Measurements from ENCODE around the gene PGS1. TPM values are rescaled to one million over a fixed set of nuclear protein-coding genes. Genes with fewer than 3 reads are reported as not detected.
"Not testable (repeated sequence)": the region's sequence is repeated elsewhere in the genome, so short reads cannot be mapped to it uniquely, and the experiment has no call there.

Gene PGS1
- total and polyA plus RNA-seq, 5 donors from 2014 or later = 29.6 to 50.1 (median 32.3) TPM

DNA sequence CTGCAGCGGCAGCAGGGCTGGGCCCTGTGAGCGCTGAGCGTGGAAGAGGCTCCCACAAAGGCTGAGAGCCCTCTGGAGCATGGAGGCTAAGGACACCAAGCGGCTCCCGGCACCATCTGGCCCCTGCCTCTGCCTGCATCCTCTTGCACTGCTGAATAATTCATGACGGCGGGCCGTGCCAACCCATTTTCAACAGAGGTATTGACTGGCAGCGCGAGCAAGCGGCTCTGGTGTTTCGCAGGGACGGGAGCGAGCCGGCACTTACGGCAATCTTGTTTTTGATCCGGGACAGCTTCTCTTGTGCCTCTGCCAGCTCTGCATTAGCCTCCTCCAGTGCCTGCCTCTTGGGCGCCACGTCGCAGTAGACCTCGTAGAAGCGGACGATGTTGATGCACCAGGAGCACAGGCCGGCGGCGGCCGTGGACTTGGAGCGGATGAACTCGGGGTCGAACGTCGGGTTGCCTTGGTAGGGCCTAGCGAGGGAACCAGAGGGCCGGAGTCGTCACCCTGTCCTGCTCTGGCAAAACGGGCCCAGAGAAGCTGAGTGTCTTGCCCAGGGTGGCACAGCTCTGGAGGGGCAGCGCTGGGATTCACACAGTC, 80.4 kb downstream of the PGS1 start:
- Histone ChIP-seq H3K9me3 (ENCODE audit: control insufficient read depth in 2 of 2, low read length in 2 of 2) (no peaks in the 10 kb centered on the region), H3K4me1 (ENCODE audit: control insufficient read depth, insufficient read depth, low read length, poor library complexity, severe bottlenecking) (no peaks in the 10 kb centered on the region), H3K27ac (ENCODE audit: insufficient read depth, low read length, poor library complexity, severe bottlenecking) (no peak overlapping the region), H3K4me3 (ENCODE audit: low read depth, low read length) (no peak overlapping the region), H3K36me3 (ENCODE audit: control insufficient read depth, insufficient read depth, low read length) (no peaks in the 10 kb centered on the region), H3K27me3 (ENCODE audit: control insufficient read depth, insufficient read depth, low read length) (no peaks in the 10 kb centered on the region)
- no peaks in the 10 kb centered on the region for H3K36me3 Mint-ChIP-seq
- H3K9me3 Mint-ChIP-seq = no peaks in the 10 kb centered on the region
- H3K4me3 Mint-ChIP-seq = no peak overlapping the region
- H3K27ac Mint-ChIP-seq = no peak overlapping the region
- DNase-seq = no peak
- no peaks in the 10 kb centered on the region for H3K4me1 Mint-ChIP-seq
- no peak for ATAC-seq (ENCODE audit: low read depth in 2 of 2)
- H3K27me3 Mint-ChIP-seq = no peaks in the 10 kb centered on the region

DNA sequence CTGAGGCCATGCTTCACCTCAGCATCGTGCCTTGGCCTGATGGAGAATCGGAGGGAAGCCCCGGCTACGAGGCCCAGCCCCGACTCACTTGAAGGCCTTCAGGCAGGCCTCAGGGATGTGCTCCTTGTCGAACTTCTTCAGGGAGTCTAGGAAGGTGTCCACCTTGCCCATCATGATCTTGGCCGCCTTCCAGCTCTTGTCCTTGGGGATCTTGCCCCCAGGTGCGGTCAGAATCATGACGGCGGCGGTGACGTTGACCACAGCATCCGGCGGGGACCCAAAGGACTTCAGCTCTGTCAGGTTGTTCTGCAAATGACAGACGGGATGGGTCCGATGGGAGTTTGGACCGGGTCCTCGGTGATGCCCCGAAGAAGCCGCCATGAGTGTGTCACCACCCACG, 81.2 kb downstream of the PGS1 start:
- Histone ChIP-seq H3K27ac (ENCODE audit: insufficient read depth, low read length, poor library complexity, severe bottlenecking) (no peak overlapping the region), H3K9me3 (ENCODE audit: control insufficient read depth in 2 of 2, low read length in 2 of 2) (no peaks in the 10 kb centered on the region), H3K27me3 (ENCODE audit: control insufficient read depth, insufficient read depth, low read length) (no peaks in the 10 kb centered on the region), H3K36me3 (ENCODE audit: control insufficient read depth, insufficient read depth, low read length) (no peaks in the 10 kb centered on the region), H3K4me1 (ENCODE audit: control insufficient read depth, insufficient read depth, low read length, poor library complexity, severe bottlenecking) (no peaks in the 10 kb centered on the region), H3K4me3 (ENCODE audit: low read depth, low read length) (no peak overlapping the region)
- DNase-seq = no peak
- H3K4me1 Mint-ChIP-seq = no peaks in the 10 kb centered on the region
- H3K9me3 Mint-ChIP-seq = no peaks in the 10 kb centered on the region
- H3K27ac Mint-ChIP-seq = no peak overlapping the region
- no peaks in the 10 kb centered on the region for H3K27me3 Mint-ChIP-seq
- ATAC-seq (ENCODE audit: low read depth in 2 of 2) = no peak
- H3K4me3 Mint-ChIP-seq = no peak overlapping the region
- no peaks in the 10 kb centered on the region for H3K36me3 Mint-ChIP-seq

DNA sequence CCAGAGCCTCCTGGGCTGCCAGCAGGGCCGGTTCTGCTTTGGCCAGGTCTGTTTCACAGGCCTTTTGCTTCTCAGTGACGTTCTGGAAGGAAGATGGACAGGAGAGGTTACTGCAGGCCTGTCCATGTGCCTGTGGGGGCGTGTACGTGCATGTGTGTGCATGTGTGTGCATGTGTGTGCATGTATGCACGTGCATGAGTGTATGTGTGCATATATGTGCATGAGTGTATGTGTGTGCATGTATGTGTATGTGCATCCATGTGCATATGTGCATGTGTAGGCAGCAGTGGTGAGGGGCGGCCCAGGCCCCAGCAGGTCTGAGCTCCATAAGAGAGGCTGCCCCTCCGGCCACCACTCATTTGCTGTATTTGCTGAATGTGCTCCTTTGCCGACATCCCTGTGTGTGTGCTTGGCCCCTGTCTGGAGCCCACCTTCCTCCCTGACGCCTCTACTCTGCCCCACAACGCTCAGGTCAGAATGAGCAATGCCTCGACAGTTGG, 81.8 kb downstream of the PGS1 start:
- H3K36me3 Mint-ChIP-seq = no peaks in the 10 kb centered on the region
- H3K4me3 Mint-ChIP-seq = no peak overlapping the region
- no peaks in the 10 kb centered on the region for H3K9me3 Mint-ChIP-seq
- no peak overlapping the region for H3K27ac Mint-ChIP-seq
- H3K27me3 Mint-ChIP-seq = no peaks in the 10 kb centered on the region
- ATAC-seq (ENCODE audit: low read depth in 2 of 2) (no peak), DNase-seq (no peak)
- H3K4me1 Mint-ChIP-seq = no peaks in the 10 kb centered on the region
- Histone ChIP-seq H3K27ac (ENCODE audit: insufficient read depth, low read length, poor library complexity, severe bottlenecking) (no peak overlapping the region), H3K4me1 (ENCODE audit: control insufficient read depth, insufficient read depth, low read length, poor library complexity, severe bottlenecking) (no peaks in the 10 kb centered on the region), H3K9me3 (ENCODE audit: control insufficient read depth in 2 of 2, low read length in 2 of 2) (no peaks in the 10 kb centered on the region), H3K4me3 (ENCODE audit: low read depth, low read length) (no peak overlapping the region), H3K36me3 (ENCODE audit: control insufficient read depth, insufficient read depth, low read length) (no peaks in the 10 kb centered on the region), H3K27me3 (ENCODE audit: control insufficient read depth, insufficient read depth, low read length) (no peaks in the 10 kb centered on the region)

DNA sequence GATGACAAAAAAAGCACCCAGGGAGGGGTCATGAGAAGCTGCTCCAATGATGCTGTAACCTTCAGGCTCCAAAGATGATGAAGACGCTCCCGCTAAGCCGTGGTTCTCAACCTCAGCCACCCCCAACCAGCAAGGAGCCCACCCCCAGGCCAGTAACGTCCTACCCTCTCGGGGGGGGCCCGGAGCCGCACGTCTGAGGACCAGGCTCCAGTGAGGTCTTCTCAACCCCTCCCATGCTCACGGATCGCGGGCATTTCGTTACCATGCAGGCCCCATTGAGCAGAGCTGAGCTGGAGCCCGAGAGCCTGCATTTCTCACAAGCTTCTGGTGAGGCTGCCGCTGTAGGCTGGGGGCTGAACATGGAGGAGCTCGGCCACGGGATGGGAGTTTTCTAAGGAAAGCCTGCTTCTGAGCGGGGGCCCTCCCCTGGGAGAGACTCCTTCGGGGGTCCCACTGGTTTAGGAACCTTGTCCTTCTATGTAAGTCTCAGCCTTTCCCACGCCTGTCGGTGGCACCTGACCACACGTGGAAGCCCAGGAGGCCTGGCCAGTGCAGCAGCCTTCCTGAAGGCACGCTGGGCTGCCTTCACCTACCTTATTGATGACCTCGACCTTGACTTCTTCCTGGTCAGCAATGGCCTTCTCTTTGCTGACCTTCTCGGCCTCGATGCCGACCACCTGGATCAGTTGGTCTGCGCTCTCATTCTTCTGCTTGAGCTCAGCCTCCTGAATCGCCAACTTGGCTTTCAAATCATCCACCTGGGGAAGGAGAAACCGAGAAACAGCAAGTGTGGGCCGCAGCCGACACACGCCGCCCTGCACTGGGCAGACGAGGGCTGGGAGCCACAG, 82.7 kb downstream of the PGS1 start:
- H3K9me3 Mint-ChIP-seq = no peaks in the 10 kb centered on the region
- no peak overlapping the region for H3K27ac Mint-ChIP-seq
- no peaks in the 10 kb centered on the region for H3K27me3 Mint-ChIP-seq

DNA sequence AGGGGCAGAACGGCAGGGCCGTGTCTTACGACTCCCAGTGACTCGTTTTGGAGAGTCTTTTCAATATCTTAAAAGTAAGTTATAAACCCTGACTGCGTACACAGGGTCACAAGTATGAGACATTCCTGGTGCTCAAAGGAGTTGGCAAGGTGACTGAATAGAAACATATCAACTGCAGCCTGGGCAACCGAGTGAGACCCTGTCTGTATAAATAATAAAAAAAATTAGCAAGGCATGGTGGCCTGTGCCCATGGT, 83.3 kb downstream of the PGS1 start:
- no peak for ATAC-seq (ENCODE audit: low read depth in 2 of 2)
- Mint-ChIP-seq H3K27ac (no peak overlapping the region), H3K4me3 (no peak overlapping the region)

More for the DNA sequence above, 82.7 kb downstream of the PGS1 start:
- no peak for DNase-seq
- H3K4me3 ChIP-seq (ENCODE audit: low read depth, low read length) = no peak overlapping the region
- Mint-ChIP-seq H3K4me3 (no peak overlapping the region), H3K4me1 (no peaks in the 10 kb centered on the region), H3K36me3 (no peaks in the 10 kb centered on the region)
- no peaks in the 10 kb centered on the region for H3K9me3 ChIP-seq (ENCODE audit: control insufficient read depth in 2 of 2, low read length in 2 of 2)
- ATAC-seq (ENCODE audit: low read depth in 2 of 2) = no peak
- no peaks in the 10 kb centered on the region for H3K4me1 ChIP-seq (ENCODE audit: control insufficient read depth, insufficient read depth, low read length, poor library complexity, severe bottlenecking)
- no peaks in the 10 kb centered on the region for H3K36me3 ChIP-seq (ENCODE audit: control insufficient read depth, insufficient read depth, low read length)
- H3K27ac ChIP-seq (ENCODE audit: insufficient read depth, low read length, poor library complexity, severe bottlenecking) = no peak overlapping the region
- no peaks in the 10 kb centered on the region for H3K27me3 ChIP-seq (ENCODE audit: control insufficient read depth, insufficient read depth, low read length)

DNA sequence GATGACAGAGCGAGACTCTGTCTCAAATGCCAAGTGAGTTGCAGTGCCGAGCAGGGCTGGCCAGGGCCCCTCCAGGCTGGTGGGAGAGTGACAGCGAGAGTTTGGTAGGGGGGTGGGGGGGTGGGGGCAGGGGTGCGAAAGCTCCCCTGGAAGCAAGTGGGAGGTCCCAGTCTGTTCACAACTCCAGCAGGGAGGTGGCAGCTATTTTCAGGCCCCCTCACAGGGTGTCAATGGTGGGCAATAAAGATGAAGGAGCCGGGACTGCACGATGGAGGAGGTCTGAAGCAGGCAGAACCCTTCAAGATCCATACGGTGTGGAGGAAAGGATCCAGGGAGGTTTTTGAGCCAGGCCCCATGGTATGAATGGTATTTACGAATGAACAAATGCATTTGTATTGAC, 83.7 kb downstream of the PGS1 start:
- ATAC-seq (ENCODE audit: low read depth in 2 of 2) (no peak), DNase-seq (no peak)
- Histone ChIP-seq H3K27ac (ENCODE audit: insufficient read depth, low read length, poor library complexity, severe bottlenecking) (no peak overlapping the region), H3K4me1 (ENCODE audit: control insufficient read depth, insufficient read depth, low read length, poor library complexity, severe bottlenecking) (no peaks in the 10 kb centered on the region), H3K4me3 (ENCODE audit: low read depth, low read length) (no peak overlapping the region), H3K27me3 (ENCODE audit: control insufficient read depth, insufficient read depth, low read length) (no peaks in the 10 kb centered on the region), H3K36me3 (ENCODE audit: control insufficient read depth, insufficient read depth, low read length) (no peaks in the 10 kb centered on the region), H3K9me3 (ENCODE audit: control insufficient read depth in 2 of 2, low read length in 2 of 2) (no peaks in the 10 kb centered on the region)
- no peaks in the 10 kb centered on the region for H3K4me1 Mint-ChIP-seq
- no peak overlapping the region for H3K4me3 Mint-ChIP-seq
- H3K36me3 Mint-ChIP-seq = no peaks in the 10 kb centered on the region
- H3K9me3 Mint-ChIP-seq = no peaks in the 10 kb centered on the region
- H3K27me3 Mint-ChIP-seq = no peaks in the 10 kb centered on the region
- no peak overlapping the region for H3K27ac Mint-ChIP-seq

More for the DNA sequence above, 83.3 kb downstream of the PGS1 start:
- H3K27me3 ChIP-seq (ENCODE audit: control insufficient read depth, insufficient read depth, low read length) = no peaks in the 10 kb centered on the region
- H3K4me3 ChIP-seq (ENCODE audit: low read depth, low read length) = no peak overlapping the region
- no peak overlapping the region for H3K27ac ChIP-seq (ENCODE audit: insufficient read depth, low read length, poor library complexity, severe bottlenecking)
- DNase-seq = no peak
- H3K36me3 Mint-ChIP-seq = no peaks in the 10 kb centered on the region
- H3K9me3 ChIP-seq (ENCODE audit: control insufficient read depth in 2 of 2, low read length in 2 of 2) = no peaks in the 10 kb centered on the region
- H3K4me1 ChIP-seq (ENCODE audit: control insufficient read depth, insufficient read depth, low read length, poor library complexity, severe bottlenecking) = no peaks in the 10 kb centered on the region
- no peaks in the 10 kb centered on the region for H3K9me3 Mint-ChIP-seq
- no peaks in the 10 kb centered on the region for H3K27me3 Mint-ChIP-seq
- no peaks in the 10 kb centered on the region for H3K36me3 ChIP-seq (ENCODE audit: control insufficient read depth, insufficient read depth, low read length)
- H3K4me1 Mint-ChIP-seq = no peaks in the 10 kb centered on the region

DNA sequence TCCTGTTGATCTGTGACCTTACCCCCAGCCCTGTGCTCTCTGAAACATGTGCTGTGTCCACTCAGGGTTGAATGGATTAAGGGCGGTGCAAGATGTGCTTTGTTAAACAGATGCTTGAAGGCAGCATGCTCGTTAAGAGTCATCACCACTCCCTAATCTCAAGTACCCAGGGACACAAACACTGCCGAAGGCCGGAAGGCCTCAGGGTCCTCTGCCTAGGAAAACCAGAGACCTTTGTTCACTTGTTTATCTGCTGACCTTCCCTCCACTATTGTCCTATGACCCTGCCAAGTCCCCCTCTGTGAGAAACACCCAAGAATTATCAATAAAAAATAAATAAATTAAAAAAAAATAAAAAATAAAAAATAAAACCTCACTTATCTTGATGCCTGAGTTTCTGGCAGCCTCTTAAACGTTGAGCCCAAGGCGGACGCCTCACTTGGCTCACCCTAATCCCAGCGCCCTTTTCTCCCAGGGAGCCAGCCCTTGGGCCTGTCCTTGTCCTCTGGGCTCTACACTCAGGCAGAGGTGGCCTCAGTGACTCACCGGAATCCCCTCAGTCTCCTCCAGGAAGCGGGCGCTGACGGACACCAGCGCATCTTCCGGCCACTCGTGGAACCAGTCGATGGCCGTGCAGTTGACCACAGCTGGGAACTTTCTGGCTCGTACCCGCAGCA, 87.8 kb downstream of the PGS1 start:
- DNase-seq; H3K4me1 Mint-ChIP-seq; H3K9me3 Mint-ChIP-seq; H3K4me3 ChIP-seq (ENCODE audit: low read depth, low read length); H3K27me3 Mint-ChIP-seq; H3K36me3 ChIP-seq (ENCODE audit: control insufficient read depth, insufficient read depth, low read length); H3K36me3 Mint-ChIP-seq; H3K4me1 ChIP-seq (ENCODE audit: control insufficient read depth, insufficient read depth, low read length, poor library complexity, severe bottlenecking); H3K27ac ChIP-seq (ENCODE audit: insufficient read depth, low read length, poor library complexity, severe bottlenecking); H3K27me3 ChIP-seq (ENCODE audit: control insufficient read depth, insufficient read depth, low read length); H3K4me3 Mint-ChIP-seq; ATAC-seq (ENCODE audit: low read depth in 2 of 2); H3K9me3 ChIP-seq (ENCODE audit: control insufficient read depth in 2 of 2, low read length in 2 of 2); H3K27ac Mint-ChIP-seq: not testable (repeated sequence)
